ENCODE measurements around the gene YIPF3.
A peak's percentile ranks its signal among the peaks of the same experiment; 100 is the strongest.

Gene YIPF3

GRCh38 chr6:43510827-43511163 lies 5.9 kb downstream of the YIPF3 start:
- DNase-seq (ENCODE audit: low read depth, low spot score), result no peak
- no peak for TF ChIP-seq CTCF (IDR thresholded peaks at IDR 0.05; ENCODE audit: insufficient read depth, low read length, missing control alignments)
- CTCF ChIA-PET, result interaction anchor here (1.1 to 13.3 kb wide), 3 partner anchors 15 to 56 kb away, joined by 3 to 337 read pairs (median 169); partner anchors contain the start of gene DLK2
- POLR2A ChIA-PET, result interaction anchor here (0.9 to 1.5 kb wide), 2 partner anchors 62 to 141 kb away, joined by 3 to 5 read pairs; partner anchors contain the start of gene ZNF318
- H3K4me3 ChIP-seq (ENCODE audit: low read depth, low read length), result no peak overlapping the region

- peak within 1 kb of the TSS; percentile 63 for H3K4me3 ChIP-seq (ENCODE audit: low read depth, low read length)
- POLR2A ChIA-PET, result interaction anchor here (0.6 to 1.5 kb wide), 5 partner anchors 9 to 336 kb away, joined by 3 to 5 read pairs (median 3); partner anchors contain the start of gene ZNF318
- CTCF ChIA-PET, result interaction anchor here (0.6 to 13.3 kb wide), 8 partner anchors 15 to 804 kb away, joined by 3 to 337 read pairs (median 3); partner anchors contain the start of gene DLK2
- TF ChIP-seq CTCF (IDR thresholded peaks at IDR 0.05; ENCODE audit: insufficient read depth, low read length, missing control alignments), result no peak
- no peak for DNase-seq (ENCODE audit: low read depth, low spot score)
Observed at GRCh38 chr6:43509984-43510826, 6.5 kb downstream of the YIPF3 start, which contains the start of gene LRRC73. Gene LRRC73, minus strand, starts transcription at chr6:43510346. Its CDS starts 561 bp downstream, at chr6:43509785.

GRCh38 chr6:43509142-43509983 lies 7.4 kb downstream of the YIPF3 start:
- no peak for TF ChIP-seq CTCF (IDR thresholded peaks at IDR 0.05; ENCODE audit: insufficient read depth, low read length, missing control alignments)
- POLR2A ChIA-PET, result interaction anchor here (0.6 to 1.5 kb wide), 5 partner anchors 8 to 335 kb away, joined by 3 to 5 read pairs (median 3); partner anchors contain the start of gene ZNF318
- DNase-seq (ENCODE audit: low read depth, low spot score), result no peak
- H3K4me3 ChIP-seq (ENCODE audit: low read depth, low read length), result peak overlapping the region; percentile 63
- CTCF ChIA-PET, result interaction anchor here (0.6 to 13.3 kb wide), 11 partner anchors 6 to 805 kb away, joined by 3 to 337 read pairs (median 3); partner anchors contain the start of genes DLK2, DNPH1, POLR1C and YIPF3

GRCh38 chr6:43508481-43509141 lies 8.1 kb downstream of the YIPF3 start:
- H3K4me3 ChIP-seq (ENCODE audit: low read depth, low read length), result no peak overlapping the region
- ChIA-PET POLR2A (interaction anchor here (1.4 kb wide), 1 partner anchor 8 kb away, joined by 4 read pairs; the partner anchor contains the start of genes POLR1C and YIPF3), CTCF (interaction anchor here (0.6 to 13.3 kb wide), 16 partner anchors 7 to 570 kb away, joined by 3 to 337 read pairs (median 18); partner anchors contain the start of genes DLK2, DNPH1, POLR1C and TJAP1)
- no peak for DNase-seq (ENCODE audit: low read depth, low spot score)
- TF ChIP-seq CTCF (IDR thresholded peaks at IDR 0.05; ENCODE audit: insufficient read depth, low read length, missing control alignments), result no peak

GRCh38 chr6:43506667-43507471 lies 9.9 kb downstream of the YIPF3 start:
- TF ChIP-seq CTCF (IDR thresholded peaks at IDR 0.05; ENCODE audit: insufficient read depth, low read length, missing control alignments), result peak; percentile 92
- no peak overlapping the region for H3K4me3 ChIP-seq (ENCODE audit: low read depth, low read length)
- peak; percentile 33 for DNase-seq (ENCODE audit: low read depth, low spot score)
- CTCF ChIA-PET, result interaction anchor here (0.6 to 13.3 kb wide), 45 partner anchors 9 to 595 kb away, joined by 3 to 337 read pairs (median 7); partner anchors contain the start of genes ABCC10, DLK2, DNPH1 and POLR1C
- POLR2A ChIA-PET, result interaction anchor here (0.5 to 1.5 kb wide), 4 partner anchors 10 to 80 kb away, joined by 3 to 4 read pairs (median 4); partner anchors contain the start of genes ABCC10, POLR1C and YIPF3

All from AG04449 (cell line).